Prostate gland (tissue), 2 donors: ENCODE data around the gene MYO16. TPM values are rescaled to one million over a fixed set of nuclear protein-coding genes. Genes with fewer than 3 reads are reported as not detected.
"Not testable (repeated sequence)": the region's sequence is repeated elsewhere in the genome, so short reads cannot be mapped to it uniquely, and the experiment has no call there.

Source experiments
- DNase-seq: peaks from one replicate; pipeline ENCODE4 v3.0.0-alpha.2; 2019; ENCODE audit warnings: low spot score
- H3K27ac ChIP-seq, 2 donors: fragments of 200-600 bp; sonication (generic); 2 replicates each; pipeline ENCODE4 v1.5.1; 2017 to 2019
- H3K27me3 ChIP-seq: fragments of 200-600 bp; sonication (generic); replicated peaks from 2 replicates; pipeline ENCODE4 v1.5.1; 2019; ENCODE audit not compliant: insufficient read depth
- H3K36me3 ChIP-seq, 2 donors: fragments of 200-600 bp; sonication (generic); 1 replicate in 1 of 2; 2 replicates in 1 of 2; pipeline versions ENCODE4 v1.5.1 to v1.8.1; 2017 to 2019
- H3K4me1 ChIP-seq: fragments of 200-600 bp; sonication (generic); replicated peaks from 2 replicates; pipeline ENCODE4 v1.5.1; 2019
- H3K4me3 ChIP-seq, 2 donors: fragments of 200-600 bp; sonication (generic); 2 replicates each; pipeline ENCODE4 v1.5.1; 2017 to 2019
- H3K9me3 ChIP-seq: fragments of 200-600 bp; sonication (generic); 2 replicates; pipeline ENCODE4 v1.5.1; 2017
- POLR2A ChIP-seq: fragments of 450-650 bp; IDR thresholded peaks from one replicate; pipeline ENCODE4 v1.6.1; 2016; ENCODE audit warnings: antibody characterized with exemption, mild to moderate bottlenecking
- POLR2AphosphoS5 ChIP-seq: sonication (generic); formaldehyde crosslinking; IDR thresholded peaks from one replicate; pipeline ENCODE4 v1.6.1; 2017; ENCODE audit warnings: antibody characterized with exemption
- WGBS: methylation state at CpG from one replicate; pipeline ENCODE4 v1.1.5; 2018; 5-methylcytosine and 5-hydroxymethylcytosine counted together
- intact Hi-C: fragments of 100-400 bp; cut with DNase I; formaldehyde crosslinking; loops from one replicate; pipeline ENCODE4 v1.14.2; 2022
- total RNA-seq, 2 donors: library from RNA; depleted of rRNA; stranded (reverse); fragments of >200 nt; gene quantifications; one replicate each; pipeline ENCODE4 v1.1.0, GENCODE V29; 2016
- TF ChIP-seq, protein P1 (sequence below), 4 experiments: fragments of 200-600 bp in 2 of 4; fragments of 450-650 bp in 2 of 4; sonication (generic) in 2 of 4; IDR thresholded peaks; 1 replicate in 3 of 4; 2 replicates in 1 of 4; pipeline ENCODE4 v1.5.1; 2016 to 2019; ENCODE audit warnings: antibody characterized with exemption in 4 of 4, mild to moderate bottlenecking in 2 of 4, moderate library complexity in 2 of 4

The MYO16 gene
- total RNA-seq, 2 donors from 2014 or later = 0.14 to 0.85 TPM

DNA sequence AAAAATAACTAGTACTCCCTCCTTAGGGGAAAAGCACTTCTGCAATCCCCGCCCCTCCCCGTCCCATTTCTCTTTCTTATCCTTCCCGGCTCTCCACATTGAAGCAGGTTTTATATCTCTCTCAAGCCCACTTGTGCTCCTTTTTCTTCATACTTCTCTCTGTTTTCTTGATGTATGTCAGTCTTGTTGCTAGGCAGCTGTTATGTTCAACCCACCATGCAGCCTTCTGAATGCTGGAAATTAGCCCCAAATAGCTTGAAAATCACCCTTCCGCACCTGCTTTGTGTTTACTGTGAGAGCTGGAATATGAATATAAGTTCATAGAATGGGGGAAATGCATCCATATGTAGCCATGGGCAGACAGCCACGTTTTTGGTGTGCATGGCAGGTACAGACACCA is 461.4 kb downstream of the MYO16 start:
- Histone ChIP-seq H3K4me3 (no peak overlapping the region), H3K9me3 (no peaks in the 10 kb centered on the region), H3K4me1 (no peaks in the 10 kb centered on the region), H3K27me3 (no peaks in the 10 kb centered on the region), H3K36me3 (no peaks in the 10 kb centered on the region), H3K27ac (no peak overlapping the region)
- intact Hi-C loops = no loop called here
- 78% methylated on average over 5 of the region's 5 CpGs for WGBS
- no peak for DNase-seq
- TF ChIP-seq POLR2A = no peak
- TF ChIP-seq, protein P1, sequence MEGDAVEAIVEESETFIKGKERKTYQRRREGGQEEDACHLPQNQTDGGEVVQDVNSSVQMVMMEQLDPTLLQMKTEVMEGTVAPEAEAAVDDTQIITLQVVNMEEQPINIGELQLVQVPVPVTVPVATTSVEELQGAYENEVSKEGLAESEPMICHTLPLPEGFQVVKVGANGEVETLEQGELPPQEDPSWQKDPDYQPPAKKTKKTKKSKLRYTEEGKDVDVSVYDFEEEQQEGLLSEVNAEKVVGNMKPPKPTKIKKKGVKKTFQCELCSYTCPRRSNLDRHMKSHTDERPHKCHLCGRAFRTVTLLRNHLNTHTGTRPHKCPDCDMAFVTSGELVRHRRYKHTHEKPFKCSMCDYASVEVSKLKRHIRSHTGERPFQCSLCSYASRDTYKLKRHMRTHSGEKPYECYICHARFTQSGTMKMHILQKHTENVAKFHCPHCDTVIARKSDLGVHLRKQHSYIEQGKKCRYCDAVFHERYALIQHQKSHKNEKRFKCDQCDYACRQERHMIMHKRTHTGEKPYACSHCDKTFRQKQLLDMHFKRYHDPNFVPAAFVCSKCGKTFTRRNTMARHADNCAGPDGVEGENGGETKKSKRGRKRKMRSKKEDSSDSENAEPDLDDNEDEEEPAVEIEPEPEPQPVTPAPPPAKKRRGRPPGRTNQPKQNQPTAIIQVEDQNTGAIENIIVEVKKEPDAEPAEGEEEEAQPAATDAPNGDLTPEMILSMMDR (IDR thresholded peaks at IDR 0.05) = no peak
- TF ChIP-seq POLR2AphosphoS5 = no peak

DNA sequence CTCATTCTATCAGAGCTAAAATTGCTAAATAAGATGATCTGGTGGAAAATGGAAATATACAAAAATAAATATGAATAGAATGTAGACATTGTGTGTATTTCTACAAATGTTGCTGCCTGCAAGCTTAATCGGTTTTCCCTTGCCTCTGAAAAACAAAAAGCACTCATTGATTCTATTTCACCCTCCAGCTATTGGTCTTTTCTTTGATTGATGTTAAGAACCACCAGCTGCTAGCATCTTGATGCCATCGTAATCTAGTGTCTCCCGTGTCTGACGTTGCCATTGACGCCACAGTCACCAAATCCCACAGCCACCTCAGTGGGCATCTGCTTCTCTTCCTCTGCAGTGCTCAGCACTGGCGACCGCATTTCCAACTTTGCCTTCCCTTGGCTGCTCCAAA is 461.8 kb downstream of the MYO16 start:
- H3K4me3 ChIP-seq = no peak overlapping the region
- H3K9me3 ChIP-seq = no peaks in the 10 kb centered on the region
- intact Hi-C loops = no loop called here
- no peaks in the 10 kb centered on the region for H3K36me3 ChIP-seq
- WGBS = 87% methylated on average over 7 of the region's 7 CpGs
- DNase-seq = no peak
- TF ChIP-seq, protein P1 (IDR thresholded peaks at IDR 0.05) = no peak
- TF ChIP-seq POLR2A (no peak), POLR2AphosphoS5 (no peak)
- no peaks in the 10 kb centered on the region for H3K27me3 ChIP-seq
- H3K27ac ChIP-seq = no peak overlapping the region
- H3K4me1 ChIP-seq = no peaks in the 10 kb centered on the region

DNA sequence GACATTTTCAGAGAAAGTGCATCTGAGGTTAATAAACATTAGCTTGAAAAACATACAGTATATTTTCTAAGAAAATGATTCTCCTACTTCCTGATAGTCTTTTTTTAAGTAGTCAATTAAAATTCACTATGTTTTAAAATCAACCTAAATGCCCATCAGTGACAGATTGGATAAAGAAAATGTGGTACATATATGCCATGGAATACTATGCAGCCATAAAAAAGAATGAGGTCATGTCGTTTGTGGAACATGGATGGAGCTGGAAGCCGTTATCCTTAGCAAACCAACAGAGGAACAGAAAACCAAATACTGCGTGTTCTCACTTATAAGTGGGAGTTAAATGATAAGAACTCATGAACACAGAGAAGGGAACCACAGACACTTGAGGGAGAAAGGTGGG is 462.8 kb downstream of the MYO16 start:
- DNase-seq, H3K4me3 ChIP-seq, H3K27ac ChIP-seq, H3K36me3 ChIP-seq, H3K9me3 ChIP-seq, H3K4me1 ChIP-seq, intact Hi-C loops, H3K27me3 ChIP-seq: not testable (repeated sequence)
- 94% methylated on average over 3 of the region's 3 CpGs for WGBS

GRCh38 chr13:109093998-109094397 is 464.6 kb downstream of the MYO16 start:
- no peak overlapping the region for H3K27ac ChIP-seq
- 71% methylated on average over 2 of the region's 2 CpGs for WGBS
- intact Hi-C loops = no loop called here
- H3K4me1 ChIP-seq = no peaks in the 10 kb centered on the region
- H3K4me3 ChIP-seq = no peak overlapping the region
- no peaks in the 10 kb centered on the region for H3K9me3 ChIP-seq
- H3K36me3 ChIP-seq = no peaks in the 10 kb centered on the region
- DNase-seq = no peak
- no peaks in the 10 kb centered on the region for H3K27me3 ChIP-seq
- TF ChIP-seq POLR2AphosphoS5 (no peak), POLR2A (no peak)
- TF ChIP-seq, protein P1 (IDR thresholded peaks at IDR 0.05) = no peak

GRCh38 chr13:109095126-109095525 is 465.7 kb downstream of the MYO16 start:
- no peak for DNase-seq
- intact Hi-C loops = no loop called here
- Histone ChIP-seq H3K4me3 (no peak overlapping the region), H3K27me3 (no peaks in the 10 kb centered on the region), H3K9me3 (no peaks in the 10 kb centered on the region), H3K27ac (no peak overlapping the region), H3K36me3 (no peaks in the 10 kb centered on the region), H3K4me1 (no peaks in the 10 kb centered on the region)
- WGBS = 38% methylated on average over 6 of the region's 6 CpGs
- TF ChIP-seq POLR2A (no peak), POLR2AphosphoS5 (no peak)
- TF ChIP-seq, protein P1 (IDR thresholded peaks at IDR 0.05) = no peak
